ENCODE results near the gene RGS3.
"Not testable (repeated sequence)": the region's sequence is repeated elsewhere in the genome, so short reads cannot be mapped to it uniquely, and the experiment has no call there.

The RGS3 gene

DNA sequence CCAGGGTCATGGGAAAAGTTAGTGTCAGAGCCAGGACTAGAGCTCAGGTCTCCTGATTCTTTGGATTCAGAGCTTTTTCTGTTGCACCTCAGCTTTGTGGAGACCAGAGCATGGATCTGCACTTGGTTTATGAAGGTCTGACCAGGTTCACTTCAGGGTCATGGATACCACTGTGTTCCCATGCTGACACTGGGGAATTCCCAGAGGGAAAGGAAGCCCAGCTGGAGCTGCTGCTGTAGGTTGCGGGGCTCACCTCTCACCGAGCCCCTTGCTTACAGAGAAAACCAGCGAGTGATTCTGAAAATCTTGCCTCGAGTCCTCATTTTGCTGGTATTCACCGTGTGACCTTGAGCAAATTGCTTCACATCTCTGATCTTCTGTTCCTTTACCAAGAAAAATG, 83.0 kb downstream of the RGS3 start:
- DNase-seq (ENCODE audit: low read depth), result no peak

DNA sequence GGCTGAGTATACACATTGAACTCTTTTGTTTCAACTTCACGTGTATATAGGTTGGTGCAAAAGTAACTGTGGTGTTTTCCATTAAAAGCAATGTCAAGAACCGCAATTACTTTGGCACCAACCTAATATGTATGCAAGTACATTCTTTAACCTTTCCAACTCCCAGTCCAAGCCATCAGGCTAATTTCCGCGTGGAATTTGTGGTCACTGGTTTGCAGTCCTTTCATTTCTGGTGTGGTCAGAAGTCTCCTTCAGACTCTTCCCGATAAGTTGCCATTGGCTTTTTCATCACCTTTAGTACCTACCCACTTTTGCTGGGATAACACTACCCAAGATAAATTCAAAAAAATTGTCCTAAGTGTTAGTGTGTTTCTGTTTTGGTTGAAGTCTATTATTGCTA, 84.0 kb downstream of the RGS3 start:
- DNase-seq (ENCODE audit: low read depth), result no peak

DNA sequence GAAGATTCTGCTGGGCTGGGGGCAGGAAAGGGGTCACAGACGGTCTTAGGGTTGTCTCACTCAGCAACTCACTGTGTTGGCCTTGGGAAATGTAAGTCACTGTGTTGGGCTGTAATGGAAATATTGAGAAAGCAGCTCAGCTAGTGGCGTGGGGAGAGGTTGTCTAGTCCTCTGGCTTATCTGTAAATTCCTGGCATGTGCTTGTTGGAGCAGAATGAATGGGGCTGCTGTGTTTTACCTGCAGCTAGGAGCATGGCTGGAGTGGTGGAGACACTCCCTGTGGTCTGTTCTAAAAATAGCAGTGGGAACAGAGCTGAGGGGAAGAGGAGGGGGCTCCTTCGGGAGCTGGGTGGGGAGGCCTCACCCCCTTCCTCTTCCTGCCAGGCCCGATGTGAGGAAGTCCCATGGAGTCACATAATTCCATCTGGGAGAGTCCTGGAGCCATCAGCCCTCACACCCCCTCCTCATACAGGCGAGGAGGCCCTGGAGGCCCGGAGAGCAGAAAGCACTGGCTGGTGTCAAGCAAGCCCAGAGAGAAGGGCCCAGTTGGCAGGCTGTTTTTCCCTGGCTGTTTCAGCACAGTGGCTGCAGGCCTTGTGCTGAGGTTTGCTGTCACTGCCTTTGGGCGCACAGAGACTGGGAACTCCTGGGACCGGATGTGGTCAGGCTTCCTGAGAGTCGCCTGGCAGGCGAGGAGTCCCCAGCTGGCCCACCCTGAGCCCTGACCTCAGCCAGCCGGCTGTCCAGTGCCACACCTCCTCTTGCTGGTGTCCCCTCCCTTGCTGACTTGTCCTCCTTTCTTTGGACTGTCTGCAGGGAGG, 84.9 kb downstream of the RGS3 start:
- DNase-seq (ENCODE audit: low read depth), result no peak

DNA sequence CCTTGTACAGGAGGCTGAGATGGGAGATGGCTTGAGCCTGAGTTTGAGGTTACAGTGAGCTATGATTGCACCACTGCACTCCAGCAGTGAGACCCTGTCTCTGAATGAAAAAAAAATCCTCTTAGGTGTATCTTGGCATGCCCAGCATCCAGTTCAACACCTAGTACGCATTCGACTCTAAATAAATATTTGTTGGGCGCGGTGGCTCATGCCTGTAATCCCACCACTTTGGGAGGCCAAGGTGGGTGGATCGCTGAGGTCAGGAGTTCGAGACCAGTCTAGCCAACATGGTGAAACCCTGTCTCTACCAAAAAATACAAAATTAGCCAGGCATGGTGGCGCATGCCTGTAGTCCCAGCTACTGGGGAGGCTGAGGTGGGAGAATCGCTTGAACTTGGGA, 86.4 kb downstream of the RGS3 start:
- DNase-seq (ENCODE audit: low read depth), result not testable (repeated sequence)

DNA sequence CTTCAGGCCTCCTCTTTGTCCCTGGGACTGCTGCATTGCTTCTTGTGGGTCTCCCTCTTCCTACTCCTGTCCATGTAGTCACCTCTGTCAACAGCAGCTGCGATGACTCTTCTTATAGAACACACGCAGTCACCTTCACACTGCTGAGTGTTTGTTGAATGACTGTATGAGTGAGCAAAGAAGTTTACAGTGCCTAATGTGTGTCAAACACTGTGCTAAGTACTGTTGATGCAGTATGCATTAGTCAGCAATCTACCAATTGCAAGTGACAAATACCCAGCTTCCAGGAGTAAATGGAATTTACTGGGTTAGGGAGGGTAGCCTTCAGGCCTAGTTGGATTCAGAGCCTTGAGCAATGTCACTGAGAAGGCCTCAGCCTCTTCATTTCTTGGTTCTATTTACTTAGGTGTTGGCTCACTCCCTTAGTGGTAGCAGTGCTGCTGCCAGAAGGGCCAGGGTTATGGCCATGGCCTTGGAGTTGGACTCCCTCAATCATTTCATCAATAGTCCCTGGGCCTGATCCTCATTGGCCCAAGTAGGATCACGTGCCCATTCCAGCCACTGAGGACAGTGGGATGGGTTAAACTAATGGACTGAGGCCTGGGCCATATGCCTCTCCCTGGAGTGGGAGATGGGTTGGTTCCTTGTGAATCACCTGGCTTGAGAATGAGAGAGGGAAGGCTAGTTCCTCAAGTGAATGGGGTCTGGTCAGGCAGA, 93.5 kb downstream of the RGS3 start:
- DNase-seq (ENCODE audit: low read depth), result no peak

DNA sequence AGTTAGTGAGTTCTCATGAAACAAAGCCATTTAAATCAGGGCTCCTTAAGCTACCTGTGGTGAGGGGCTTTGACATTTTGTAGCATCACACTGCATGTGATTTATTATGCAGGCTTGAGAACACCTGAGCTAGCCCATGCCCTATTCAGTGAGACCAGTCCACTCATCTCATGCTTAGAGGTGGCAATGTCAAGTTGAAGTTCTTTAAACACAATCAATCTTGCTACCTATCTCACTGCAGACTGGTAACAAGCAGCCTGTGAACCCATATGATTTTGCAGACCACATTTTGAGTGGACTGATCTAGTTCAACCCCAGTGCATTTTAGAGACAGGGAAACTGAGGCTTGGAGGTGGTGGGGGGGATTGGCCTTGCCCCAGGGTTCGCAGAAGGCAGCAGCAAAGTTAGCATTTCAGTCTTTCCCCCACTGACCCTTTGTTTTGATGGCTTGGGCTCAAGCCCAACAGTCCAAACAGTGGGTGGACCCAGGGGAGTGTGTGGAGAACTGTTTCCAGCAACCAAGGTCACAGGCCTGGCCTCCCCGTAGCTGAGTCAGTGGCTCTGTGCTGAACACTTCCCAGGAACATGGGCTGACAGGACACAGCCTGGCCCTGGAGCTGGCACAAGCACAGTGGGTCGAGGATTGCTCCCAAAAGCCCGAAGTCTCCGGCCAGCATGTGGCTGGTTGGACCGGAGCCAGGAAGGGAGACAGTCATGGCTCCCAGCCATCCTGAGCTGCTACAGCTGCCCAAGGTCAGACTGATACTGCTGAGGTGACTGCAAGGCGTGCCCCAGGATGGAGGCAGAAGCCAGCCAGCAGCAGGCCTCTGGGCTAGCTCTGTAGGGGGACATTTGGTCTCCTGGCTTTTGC, 95.3 kb downstream of the RGS3 start:
- DNase-seq (ENCODE audit: low read depth), result no peak

DNA sequence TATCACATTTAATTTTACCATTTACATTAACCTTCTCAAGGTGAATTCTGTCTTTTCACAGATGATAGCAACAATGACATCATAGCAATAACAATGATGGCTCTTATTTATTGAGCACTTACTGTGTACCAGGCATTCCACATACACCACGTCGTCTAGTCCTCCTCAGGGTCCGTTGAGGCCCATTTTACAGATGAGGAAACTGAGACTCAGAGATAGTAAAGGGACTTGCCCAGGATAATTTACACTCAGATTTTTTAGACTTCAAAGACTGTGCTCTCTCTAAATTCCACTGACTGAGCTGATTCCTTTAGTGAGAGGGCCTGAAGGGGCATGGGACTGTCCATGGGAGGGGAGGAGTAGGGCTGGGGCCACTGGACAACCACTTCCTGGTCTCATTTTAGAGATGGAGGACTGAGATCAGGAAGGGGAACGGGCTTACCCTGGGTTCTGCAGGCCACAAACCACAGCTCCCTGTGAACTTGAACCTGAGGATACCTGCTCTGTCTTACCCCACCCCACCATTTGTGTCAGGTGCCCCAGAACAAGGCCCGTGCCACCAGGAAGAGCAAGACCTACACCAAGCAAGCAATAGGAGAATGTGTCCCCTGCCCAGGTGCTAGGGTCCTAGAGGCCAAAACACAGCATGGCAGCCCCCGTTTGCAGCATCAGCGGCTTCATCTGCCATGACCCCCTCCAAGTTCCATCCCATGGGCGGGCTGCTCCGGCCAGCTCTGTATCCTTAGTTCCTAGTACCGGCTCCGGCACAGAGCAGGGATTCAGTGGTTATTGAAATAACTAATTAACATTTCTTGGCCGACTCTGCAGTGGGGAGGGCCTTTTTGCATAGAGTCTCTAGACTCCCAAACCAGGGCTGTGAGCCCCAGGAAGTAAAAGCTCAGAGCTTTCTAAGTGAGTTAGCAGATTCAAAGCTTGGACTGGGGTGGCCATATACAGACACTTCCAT, 96.6 kb downstream of the RGS3 start:
- no peak for DNase-seq (ENCODE audit: low read depth)

DNA sequence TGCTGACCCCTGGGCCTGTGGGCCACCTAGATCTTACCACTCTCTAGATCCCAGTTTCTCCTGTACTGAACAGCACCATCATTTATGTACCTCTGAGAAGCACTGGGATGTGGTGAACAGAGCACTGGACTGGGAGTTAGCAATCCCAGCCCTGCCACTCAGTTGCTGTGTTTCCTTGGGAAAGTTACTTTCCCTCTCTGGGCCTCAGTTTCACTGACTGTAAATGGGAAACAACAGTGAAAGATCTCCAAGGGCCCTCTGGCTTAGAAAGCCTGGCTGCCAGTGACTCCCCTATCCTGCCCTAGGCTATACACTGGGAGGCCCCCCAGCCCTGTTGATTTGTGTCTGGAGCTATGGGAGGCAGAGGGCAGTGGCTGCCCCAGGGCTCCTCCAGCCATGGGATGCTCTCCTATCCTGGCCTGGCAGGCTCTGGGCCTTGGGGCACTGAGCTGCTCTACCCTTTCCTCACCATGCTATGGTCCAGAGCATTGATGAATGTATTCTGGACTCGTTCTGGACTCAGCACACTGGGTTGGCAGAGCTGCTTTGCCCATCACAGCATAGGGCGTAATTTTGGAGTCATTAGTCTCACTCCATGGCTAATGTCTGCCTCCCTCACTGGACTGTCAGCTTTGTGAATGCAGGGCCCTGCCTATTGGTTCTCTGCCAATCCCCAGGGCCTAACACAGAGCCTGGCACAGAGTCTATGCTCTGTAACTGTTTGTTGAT, 99.3 kb downstream of the RGS3 start:
- DNase-seq (ENCODE audit: low read depth), result no peak

DNA sequence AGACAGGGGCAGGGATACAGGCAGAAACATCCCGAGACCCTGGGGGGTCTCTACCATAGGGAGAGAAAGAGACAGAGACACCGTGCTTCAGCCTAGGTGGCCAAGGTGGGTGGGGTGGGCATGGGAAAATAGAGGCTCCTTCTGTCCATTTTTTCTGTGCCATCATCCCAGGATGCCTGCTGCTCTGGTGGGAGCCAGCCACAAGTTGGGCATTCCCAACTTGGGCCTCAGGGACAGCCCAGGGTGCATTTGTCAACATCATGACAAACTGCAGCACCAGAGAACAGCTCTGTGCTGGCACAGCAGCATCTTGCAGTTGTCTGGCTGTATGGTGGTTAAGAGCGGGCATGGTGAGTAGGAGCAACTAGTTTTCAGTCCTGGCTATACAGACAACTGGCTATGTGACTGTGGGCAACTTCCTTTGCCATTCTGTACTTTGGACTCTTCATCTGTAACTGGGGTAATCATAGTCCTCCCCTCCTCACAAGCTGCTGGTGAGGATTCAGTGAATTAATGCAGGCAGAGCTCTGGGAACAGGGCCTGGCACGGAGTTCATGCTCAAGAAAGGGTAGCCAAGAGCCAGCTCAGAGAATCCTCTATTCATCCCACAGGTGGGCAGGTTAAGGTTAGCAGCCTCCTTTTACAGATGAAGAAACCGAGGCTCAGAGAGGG, 100.4 kb downstream of the RGS3 start:
- no peak for DNase-seq (ENCODE audit: low read depth)

DNA sequence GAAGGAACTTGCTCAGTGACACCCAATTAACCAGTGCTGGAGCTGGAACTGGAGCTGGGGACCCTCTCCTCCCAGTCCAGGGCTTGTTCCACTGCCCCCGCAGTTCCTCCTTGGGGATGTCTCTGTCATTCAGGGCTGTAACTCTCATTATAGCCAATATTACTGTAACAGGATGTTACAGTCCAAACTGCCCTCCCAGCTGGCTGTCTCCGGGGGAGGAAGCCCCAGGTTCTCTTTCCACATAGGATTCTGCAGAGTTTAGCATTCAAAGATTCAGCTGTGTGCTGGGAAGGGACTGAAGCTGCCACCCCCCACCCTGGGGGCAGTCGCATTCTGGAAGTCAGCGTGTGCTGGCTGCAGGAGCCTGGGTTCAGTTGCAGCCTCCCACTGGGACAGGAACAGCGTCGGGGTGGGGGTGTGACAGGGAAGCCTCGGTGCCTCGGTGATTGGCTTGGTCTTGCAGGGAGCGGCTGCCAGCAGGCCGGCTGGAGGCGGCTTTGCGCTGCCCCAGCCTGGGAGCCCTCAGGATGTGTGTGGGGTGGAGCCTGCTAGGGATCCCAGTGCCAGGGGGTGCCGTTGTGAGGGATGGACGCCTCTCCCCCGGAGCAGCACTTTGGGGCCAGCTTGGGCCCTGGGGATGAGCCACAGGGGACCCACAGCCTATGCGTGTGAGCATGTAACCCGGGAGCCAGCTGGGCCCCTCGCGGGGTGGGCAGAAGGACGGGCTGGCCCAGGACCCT, 101.1 kb downstream of the RGS3 start:
- no peak for DNase-seq (ENCODE audit: low read depth)

DNA sequence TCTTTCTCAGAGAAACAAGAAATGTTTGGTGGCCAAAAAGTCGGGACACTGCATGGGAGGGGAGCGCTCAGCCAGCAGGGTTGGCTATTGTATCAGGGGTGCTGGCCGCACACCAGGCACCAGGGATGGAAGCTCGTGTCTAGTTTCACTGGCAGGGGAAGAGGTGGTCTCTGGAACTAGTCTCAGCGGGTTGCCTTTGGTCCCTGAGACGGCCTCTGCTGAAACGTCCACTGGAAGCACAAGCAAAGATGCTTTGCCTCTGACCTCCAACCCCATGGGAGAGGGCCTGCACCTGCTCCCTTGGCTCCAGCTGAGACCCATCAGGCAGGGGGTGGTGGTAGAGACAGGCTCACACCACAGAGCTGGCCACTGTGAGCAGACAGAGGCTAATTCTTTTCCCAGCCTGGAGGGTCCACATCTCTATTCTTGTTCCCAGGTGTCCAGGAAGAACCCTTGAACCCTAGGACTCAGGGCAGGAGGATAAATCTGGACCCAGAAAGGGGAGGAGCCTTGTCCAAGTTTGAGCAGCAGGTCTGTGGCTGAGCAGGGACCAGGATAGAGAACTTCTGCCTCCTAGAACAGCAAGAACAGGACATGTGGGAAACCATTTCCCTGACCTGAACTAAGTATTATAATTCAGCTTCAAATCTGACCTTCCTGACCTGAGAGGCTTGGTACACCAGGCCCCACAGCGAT, 102.6 kb downstream of the RGS3 start:
- DNase-seq (ENCODE audit: low read depth), result no peak

DNA sequence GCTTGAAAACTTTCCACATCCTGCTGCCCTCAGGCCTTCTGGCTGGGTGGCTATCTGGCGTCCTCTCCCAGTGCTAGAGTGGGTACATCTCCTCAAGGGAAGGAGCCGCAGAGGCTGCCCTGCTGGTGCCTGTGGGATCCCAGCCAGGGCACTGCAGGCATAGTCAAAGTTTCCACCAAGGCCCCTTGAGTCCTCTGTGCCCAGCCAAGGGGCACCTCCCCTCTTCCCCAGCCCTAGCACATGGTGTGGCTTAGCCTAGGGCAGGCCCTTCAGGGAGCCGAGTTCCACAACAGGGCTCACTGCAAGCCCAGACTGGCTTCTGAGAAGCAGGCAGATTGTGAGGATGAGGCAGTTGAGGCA, 103.2 kb downstream of the RGS3 start:
- no peak for DNase-seq (ENCODE audit: low read depth)

DNA sequence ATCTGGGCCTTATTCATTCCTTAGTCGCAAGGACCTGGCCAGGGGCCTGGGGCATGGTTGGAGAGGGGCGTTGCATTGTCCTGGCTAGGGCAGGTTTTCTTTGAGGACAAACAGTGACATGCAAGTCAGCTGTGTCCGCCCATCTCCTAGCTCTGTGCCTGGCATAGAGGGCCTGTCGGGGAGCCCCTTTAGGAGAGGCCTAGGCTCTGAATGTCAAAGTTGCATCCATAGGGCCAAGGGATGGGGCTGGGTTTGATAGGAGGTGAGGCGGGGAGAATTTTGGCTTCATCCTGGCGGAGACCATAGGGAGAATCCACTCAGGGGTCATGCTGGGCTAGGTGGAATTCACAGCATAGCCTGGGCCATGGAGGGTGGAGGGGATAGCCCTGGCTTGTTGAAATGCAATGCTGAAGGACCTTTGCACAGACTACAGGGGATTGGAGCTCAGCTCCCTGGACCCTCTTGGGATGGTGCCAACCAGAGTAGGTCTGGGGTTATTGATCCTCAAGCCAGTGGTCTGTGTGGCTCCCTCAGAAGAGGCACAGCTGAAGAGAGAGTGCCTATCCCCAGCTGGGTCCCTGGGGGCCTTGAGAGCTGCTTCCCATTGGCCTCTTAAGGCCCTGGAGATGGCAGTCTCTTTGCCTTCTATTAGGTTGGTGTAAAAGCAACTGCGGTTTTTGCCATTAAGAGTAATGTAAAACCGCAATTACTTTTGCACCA, 104.0 kb downstream of the RGS3 start:
- DNase-seq (ENCODE audit: low read depth), result no peak

DNA sequence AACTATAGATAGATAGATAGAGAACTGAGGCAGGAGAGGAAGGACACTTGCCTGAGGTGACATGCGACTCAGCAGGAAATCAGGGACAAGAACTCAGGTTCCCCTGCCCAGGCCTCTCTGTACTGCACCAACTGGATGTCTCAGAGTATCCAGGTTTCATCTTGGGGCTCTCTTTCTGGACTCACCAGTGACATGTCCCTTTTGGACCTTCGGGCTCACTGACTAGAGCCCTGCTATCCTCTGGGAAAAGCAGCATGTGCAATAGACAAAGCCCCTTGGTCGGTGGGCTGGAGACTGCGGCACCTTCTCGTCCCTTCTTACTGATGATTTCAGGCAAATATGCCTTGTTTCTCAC, 104.5 kb downstream of the RGS3 start:
- no peak for DNase-seq (ENCODE audit: low read depth)

DNA sequence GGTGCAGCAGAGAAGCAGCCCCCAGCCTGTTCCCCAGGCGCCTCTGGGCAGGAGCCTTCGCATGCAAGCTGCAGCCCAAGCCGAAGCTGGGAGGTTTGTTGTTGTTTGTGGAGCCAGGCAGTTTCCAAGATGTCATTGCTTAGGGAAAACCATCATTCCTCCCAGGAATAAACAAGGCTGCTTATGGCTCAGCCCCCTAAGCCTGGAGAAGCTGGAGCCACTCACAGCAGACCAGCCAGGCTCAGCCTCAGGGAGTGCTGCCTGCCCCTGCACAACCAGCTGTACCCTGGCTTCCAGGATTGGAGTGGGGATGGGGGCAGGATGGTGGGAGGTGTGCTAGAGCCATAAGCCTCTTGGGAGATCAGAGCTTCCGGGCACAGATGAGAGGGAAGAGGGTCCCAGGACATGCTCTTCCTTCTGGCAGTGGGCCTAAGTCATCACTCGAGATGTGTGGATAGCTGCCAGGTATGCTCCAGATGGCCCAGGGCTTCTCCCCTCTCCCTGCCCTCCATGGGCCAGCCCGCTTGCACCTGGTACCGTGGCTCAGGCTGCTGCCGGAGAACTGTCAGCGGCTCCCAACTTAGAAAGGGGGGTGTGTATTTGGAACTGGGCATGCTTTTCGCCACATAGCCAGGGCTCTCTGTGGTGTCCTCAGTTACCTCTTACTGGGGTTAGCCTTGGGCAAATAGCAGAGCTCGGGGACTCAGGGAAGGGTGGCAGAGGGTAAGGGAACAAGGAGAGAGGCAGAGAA, 105.2 kb downstream of the RGS3 start:
- no peak for DNase-seq (ENCODE audit: low read depth)

DNA sequence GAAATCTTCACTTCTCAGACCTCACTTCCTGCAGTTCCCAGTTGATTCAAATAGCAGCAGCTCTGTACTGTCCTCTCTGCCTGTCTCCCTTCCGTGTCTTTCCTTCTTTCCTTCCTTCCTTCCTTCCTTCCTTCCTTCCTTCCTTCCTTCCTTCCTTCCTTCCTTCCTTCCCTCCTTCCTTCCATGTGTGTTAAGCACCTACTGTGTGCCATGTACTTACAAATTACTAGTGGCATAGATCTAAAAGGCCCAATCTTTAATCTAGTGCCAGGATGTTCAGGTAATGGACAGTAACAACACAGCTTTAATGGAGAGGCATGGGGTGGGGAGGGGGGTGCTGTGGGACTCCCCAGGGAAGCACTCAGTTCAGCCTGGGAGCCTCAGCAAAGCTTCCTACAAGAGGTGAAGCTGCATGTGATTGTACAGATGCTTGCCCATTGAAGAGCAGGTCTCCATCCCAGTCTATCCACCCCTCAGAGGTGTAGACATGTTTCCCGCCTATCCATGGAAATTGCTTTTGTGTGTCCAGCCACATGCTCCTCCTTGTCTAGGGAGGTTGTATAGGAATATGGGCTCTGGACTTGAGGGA, 106.0 kb downstream of the RGS3 start:
- DNase-seq (ENCODE audit: low read depth), result no peak

DNA sequence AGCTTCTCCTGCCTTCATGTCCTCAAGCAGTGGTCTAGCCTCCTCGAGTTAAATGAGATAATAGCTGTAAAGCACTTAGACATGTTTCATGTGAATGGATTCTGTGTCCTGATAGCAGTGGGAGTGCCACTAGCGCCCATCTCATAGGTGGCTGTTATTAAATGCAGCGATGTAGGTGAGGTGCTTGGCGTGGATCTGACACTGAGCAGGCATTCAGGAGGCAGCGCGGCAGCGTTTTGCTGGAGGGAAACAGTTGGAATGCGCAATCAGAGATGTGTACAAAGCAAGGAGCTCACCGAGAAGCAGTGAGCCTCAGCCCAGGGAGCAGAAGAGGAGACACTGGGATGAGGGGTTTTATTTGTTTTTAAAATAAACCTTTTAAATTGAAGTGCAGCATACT, 106.6 kb downstream of the RGS3 start:
- DNase-seq (ENCODE audit: low read depth), result no peak
